Activated gamma-delta T cell (primary cell): Measurements from ENCODE around the gene PLXDC1.

Source experiments
- DNase-seq: peaks from one replicate; lab custom pipeline; 2025; lab: John Stamatoyannopoulos, UW

PLXDC1 gene

GRCh38 chr17:39014044-39014794 lies 137.2 kb downstream of the PLXDC1 start:
- DNase-seq, result no peak
